H1 (cell line): ENCODE data around the gene YIPF5. TPM values are rescaled to one million over a fixed set of nuclear protein-coding genes. Genes with fewer than 3 reads are reported as not detected.

Source experiments
- KDM5A ChIP-seq: fragments of 200-600 bp; IDR thresholded peaks from 2 replicates; pipeline ENCODE4 v1.7.1; 2012; ENCODE audit warnings: mild to moderate bottlenecking, low read length, inconsistent platforms, mixed read lengths
- YY1 ChIP-seq: IDR thresholded peaks from 2 replicates; pipeline ENCODE4 v1.6.1; 2011; ENCODE audit warnings: low read depth, mild to moderate bottlenecking, low read length
- polyA plus RNA-seq, 7 experiments: library from polyadenylated mRNA; depleted of rRNA in 3 of 7; stranded (reverse) in 5 of 7; unstranded in 2 of 7; fragments of >200 nt in 5 of 7; fragments of 200-250 nt in 2 of 7; gene quantifications; 1 replicate in 5 of 7; 2 replicates in 1 of 7; 4 replicates in 1 of 7; pipeline versions ENCODE4 v1.2.1 to v1.2.3, GENCODE V29; 2011 to 2013; ENCODE audit warnings: missing spikeins in 2 of 7, mixed read lengths in 2 of 7
- total RNA-seq: library from RNA; stranded (reverse); fragmentation: NEBNext Ultra II Directional; extraction: Animal tissue kit (Norgen Biotek cat#: 25700); gene quantifications from 2 replicates; pipeline ENCODE4 v1.2.1, GENCODE V29; 2021

Gene YIPF5
- total and polyA plus RNA-seq, 2 of the 8 experiments (the other 6 are each of a cell fraction or from before 2014, with no cell fraction given): 27.6 to 33.6 TPM

DNA sequence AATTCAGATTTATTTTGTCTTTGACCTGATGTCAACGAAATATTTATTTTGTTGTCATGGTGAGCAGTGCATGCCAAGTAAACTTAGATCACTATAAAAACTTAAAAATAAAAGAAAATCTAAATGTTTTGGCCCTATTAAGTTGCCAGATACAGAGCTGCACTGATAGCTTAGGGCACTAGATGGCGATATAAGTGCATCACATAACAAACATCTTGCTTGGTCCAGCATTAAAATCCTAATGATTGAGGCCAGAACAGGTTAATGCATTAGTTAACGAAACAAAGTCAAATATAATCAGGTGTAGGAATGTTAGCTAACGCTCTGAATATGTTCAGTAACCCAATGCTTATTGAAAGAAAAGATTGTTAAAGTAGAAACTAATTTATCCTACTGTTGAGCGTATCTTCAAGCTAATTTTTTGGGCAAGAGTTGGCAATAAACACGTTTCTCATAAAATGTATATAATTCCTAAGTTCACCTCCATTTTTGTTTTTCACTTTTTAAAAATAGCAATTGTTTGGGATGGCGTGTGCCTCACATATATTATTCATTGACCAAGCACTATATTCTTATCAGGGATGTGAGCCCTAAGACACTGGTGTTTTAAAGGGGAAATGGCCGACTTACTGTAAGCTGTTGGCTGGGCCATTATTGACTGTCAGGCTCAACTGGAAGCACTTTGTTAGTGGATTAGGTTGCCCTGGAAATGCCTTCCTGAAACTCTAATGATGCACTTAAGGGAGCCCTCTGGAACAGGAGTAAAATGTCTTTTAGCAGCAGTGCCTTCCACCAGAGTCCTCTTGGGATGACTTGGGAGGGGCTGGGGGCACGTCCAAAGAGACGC lies 33.5 kb upstream of the YIPF5 start (continued):
- no peak for TF ChIP-seq KDM5A
- TF ChIP-seq YY1: peak; percentile 69
